GM18951 (cell line): ENCODE results near the gene IFT27.

ENCODE experiments used
- POLR2A ChIP-seq: IDR thresholded peaks from 4 replicates; pipeline ENCODE4 v1.6.1; 2011; ENCODE audit warnings: mild to moderate bottlenecking; ENCODE audit not compliant: insufficient read length, insufficient read depth; ENCODE audit errors: extremely low read depth
- in situ Hi-C: fragments of 300-500 bp; cut with MboI; formaldehyde crosslinking; loops from one replicate; pipeline ENCODE4 v1.12.0; 2022; ENCODE audit warnings: low sequenced_read_pairs, mixed read lengths, inconsistent platforms; ENCODE audit not compliant: unreplicated experiment

The IFT27 gene

DNA sequence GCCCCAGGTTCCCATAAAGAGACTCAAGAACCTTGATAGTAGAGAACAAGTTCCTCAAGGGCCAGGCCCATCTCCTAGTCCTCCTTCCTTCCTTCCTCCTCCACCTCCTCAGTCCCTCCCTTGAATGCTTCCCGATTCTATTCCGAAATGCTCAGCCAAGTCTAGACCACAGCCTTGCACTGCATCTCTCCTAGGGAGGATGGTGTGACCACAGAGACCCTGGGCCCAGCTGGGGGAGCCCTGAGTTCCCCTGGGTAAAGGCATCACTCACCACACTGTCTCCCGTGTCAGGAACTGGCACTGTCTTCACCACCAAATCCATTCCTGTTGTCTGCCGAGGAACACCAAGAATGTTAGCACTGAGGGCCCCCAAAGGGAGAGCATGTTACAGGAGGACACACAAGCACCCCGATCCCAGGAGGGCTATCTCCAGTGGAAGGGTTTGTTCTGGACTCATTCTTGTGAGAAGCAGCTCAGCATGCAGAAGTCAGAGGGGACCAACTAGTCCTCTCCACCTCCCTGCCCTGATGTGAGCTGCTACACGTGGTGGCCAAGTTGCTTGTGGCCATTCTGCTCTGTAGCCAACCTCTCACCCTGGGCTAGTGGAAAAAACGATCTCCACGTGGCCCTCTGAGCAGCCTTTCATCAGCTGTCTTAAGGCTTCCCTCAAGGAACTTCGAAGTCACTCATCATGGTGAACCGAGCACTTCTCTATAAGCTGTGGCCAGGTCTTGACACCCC is 8.7 kb downstream of the IFT27 start:
- no peak for TF ChIP-seq POLR2A
- in situ Hi-C loops = no loop called here

DNA sequence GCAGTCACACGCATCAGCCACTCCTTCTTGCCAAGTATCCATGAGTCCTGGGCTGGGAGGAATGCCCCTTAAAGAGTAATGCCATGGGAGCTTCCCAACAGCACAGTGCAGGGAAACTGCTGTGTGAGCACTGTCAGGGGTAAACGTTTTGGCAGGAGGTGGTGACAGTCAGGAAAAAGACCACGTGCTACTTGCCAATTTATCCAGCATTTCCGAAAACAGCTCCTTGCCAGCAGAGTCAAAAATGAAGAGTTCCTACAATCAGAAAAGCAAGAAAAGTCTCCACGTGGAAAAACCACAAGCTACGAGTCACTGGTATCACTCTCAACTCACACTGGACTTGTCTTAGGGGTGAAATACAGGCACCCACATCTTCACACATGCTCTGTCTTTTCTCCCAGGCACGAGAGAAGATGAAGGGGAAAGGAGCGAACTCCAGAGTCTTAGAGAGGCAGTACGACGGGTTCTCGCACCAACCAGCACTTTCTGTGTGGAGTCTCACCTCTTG is 9.9 kb downstream of the IFT27 start:
- in situ Hi-C loops = no loop called here
- TF ChIP-seq POLR2A = no peak

DNA sequence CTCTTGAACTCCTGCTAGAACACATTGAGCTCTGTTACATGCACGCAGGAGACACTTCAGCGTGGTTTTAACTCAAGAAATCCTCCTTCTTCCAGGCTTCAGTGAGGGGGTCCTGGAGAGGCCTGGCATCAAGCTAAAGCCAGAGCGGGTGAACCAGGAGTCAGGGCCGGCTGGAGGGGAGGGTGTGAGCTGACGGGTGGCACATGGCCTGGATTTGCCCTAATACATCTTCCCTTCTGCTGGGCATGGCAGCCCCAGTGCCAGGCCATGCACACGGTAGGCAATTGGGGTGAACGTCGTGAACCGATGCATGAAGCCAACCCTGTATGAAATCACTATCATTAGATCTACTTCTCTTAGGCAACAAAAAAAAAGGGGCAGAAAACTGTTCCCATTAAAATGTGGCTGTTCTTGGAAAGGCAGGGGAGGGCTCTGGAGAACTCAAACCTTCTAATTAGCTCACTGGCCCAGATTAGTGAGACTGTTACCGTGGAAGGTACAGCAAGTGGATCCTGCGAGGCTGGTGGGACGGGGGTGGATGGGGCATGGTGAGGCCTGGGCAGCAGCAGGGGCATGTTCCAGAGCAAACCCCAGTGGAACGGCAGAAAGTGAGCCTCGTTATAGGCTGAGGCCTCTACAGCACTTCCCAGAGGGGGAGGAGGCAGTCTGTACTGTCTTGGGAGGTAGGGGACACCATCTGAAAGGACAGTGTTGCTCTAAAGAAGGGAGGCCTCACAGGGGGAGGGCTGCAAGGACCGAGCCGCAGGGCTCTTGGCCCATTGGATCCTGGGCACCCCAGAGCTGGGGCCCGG is 10.6 kb downstream of the IFT27 start:
- no peak for TF ChIP-seq POLR2A
- in situ Hi-C loops = no loop called here

DNA sequence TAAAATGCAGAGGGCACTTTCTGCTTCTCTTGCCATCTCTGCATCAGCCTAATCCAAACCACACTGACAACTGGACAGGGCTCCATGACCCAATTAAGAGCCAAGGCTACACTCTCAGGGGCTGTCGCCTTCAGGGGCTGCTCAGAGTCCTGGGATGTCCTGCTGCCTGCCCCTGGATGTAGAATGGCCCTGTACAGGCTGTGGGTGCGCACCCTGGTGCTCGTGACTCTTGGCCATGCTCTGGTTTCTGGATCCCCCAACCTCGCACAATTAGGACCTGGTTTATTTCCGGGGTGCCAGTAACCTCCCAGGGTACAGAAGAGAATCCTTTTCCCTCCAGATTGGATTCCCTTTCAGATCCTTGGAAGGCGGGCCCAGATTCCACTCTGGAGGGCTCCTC is 11.3 kb downstream of the IFT27 start:
- in situ Hi-C loops = no loop called here
- TF ChIP-seq POLR2A = no peak

DNA sequence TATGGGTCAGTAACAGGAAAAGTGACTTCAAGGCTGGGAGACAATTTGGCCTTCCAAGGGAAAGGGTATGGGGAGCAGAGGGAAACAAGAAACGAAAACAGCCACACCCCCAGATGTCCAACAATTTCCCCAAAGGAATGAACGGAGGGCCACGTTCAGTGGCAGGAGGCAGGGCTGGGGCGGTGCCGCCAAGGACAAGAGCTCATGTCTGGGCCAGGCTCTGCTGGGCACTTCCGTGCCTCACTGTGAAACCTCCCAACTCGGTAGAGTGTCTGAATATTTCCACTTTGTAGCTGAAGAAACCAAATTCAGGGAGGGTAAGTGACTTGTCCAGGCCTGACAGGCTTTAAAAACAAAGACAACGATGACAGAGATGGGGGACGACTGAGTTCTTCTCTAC is 11.9 kb downstream of the IFT27 start:
- in situ Hi-C loops = no loop called here

DNA sequence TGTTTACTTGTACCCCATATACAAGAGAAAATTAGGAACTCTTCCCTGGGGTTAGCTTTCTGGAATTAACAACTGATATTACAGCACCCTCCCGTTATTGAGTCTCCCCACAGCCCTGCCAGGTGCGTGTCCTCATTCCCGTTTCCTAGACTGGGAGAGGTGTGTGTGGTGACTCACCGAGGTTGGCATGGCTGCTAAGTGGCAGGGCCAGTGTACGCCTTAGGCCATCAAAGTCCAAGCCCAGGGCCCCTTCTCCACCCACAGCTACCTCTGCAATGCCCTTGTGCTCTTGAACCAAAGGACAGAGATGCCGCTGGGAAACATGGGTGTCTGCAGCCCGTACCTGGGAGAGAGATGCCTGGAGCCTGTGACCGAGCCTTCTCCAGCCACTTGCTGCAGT is 12.3 kb downstream of the IFT27 start:
- in situ Hi-C loops = no loop called here
- TF ChIP-seq POLR2A = no peak

More for the DNA sequence above, 11.9 kb downstream of the IFT27 start:
- no peak for TF ChIP-seq POLR2A

DNA sequence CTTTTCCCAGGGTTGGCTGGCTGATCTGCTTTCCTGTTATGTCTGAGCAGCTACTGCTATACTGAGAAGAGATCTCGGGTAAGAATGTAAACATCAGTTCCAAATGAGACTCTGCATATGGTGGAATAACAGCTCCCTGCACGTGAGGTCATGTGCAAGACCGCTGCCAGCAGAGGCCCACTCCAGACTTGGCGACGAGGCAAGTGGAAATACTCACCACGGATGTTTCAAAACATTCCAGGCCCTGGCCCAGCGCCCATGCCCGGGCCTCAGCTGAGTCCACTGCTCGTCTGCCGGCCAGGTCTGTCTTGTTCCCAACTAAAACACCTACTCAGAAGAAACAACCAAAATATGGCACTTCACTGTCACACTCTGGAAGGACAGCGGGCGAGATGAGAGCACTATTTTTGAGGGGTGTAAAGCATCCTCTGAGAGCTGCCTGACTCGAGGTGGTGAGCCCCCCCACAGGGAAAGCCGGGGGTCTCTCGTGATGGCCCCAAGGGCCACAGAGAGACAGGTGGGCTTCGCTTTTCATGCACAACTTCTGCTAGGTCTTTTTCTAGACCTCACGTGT is 13.1 kb downstream of the IFT27 start:
- TF ChIP-seq POLR2A = no peak
- in situ Hi-C loops = no loop called here

DNA sequence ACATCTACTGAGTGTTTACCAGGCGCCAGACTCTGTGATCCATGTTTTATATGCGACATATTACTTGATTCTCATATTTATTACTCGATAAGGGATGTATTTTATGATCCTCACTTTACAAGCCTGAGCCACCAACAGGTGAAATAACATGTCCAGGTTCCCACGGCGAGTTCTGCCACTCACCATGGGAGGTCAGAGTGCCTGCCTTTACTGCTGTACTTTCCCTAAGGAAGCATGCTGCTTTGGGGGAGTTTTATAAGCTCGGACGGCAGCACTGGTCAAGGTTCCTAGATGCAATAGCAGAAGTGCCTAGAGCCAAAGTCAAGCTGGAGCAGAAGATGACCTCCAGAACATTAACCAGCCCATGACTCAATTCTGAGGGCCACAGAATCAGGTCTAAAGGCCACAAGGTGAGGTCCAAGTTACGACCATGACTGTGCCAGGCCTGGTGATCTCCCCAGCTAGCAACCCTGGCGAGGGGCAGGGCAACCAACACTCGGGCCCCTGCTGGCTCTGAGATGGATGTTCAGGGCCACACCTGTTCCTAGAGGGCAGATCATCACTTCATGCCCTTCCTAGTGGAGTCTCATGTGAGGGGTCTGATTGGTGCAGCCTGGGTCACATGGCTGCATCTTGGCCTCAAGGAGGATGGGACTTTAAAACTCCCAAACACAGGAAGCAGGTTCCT is 14.2 kb downstream of the IFT27 start:
- in situ Hi-C loops = no loop called here
- no peak for TF ChIP-seq POLR2A

DNA sequence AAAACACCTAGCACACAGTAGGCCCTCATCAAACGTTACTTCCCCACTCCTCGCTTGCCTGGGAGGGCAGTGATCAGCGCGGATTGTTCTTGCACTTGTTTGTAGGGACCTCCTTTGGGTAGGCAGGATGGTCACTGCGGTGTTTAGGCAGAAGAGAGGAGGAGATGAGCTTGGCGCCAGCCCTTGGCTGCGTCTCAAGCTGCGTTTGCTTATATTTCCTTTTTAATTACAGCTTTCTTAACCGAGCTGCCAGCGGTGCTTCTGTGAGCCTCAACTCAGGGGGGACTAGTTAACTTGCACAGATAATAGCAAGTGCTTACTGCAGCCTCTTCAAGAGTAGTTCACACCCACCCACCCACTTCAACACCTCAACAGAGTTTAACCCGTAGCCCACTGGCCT is 15.1 kb downstream of the IFT27 start:
- in situ Hi-C loops = no loop called here
- TF ChIP-seq POLR2A = no peak

DNA sequence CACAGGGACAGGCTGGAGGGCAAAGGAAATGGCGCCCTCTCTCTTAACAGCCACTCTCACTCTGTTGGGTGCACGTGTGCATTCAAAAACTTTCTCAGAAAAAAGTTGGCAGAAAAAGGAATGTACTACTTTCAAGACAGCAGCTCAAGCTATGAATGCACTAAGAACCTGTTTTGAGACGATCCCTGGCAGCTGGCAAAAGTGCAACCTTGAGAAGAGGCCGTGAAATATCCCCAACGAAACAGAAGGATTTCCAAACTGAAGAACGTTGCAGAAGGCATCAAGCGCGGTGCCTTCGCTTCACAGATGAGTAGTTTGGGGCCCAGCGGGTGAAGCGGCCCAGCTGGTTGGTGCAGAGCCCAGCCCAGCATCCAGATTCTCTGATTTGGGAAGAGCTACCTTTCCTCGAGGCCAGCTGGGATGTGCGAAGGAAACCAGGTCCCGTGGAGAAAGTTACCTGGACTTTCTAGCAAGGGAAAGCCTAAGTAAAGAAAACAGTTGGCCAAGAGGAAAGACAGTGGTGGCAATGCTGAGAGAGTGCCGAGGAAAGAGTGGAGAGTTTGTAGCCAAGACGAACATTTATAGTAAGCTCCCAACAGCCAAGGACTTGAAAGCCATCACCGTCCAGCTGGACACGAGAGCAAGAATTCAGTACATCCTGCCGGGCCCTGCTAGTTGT is 16.3 kb downstream of the IFT27 start:
- TF ChIP-seq POLR2A = no peak
- in situ Hi-C loops = no loop called here

DNA sequence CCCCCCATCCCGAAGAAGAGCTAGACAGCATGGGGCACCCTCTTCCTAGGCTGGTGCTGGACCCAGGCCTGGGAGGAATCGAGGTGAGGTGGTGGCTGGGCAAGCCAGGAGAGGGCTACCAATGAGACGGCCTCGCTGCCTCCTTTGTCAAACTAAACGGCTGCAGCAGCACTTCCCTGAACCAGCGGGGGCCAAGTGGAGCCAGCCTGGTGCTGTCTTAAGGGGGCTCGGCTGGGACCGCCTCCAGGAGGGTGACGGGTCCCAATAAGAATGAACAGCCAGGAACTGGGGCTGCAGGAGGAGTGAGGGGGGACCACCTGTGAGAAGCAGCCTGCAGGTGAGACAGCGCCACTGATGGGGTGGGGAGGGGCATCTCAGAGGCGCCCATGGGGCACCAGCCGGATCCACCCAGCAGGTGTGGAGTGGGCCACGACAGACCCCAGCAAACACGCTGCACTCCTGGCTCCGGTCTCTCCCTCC is 17.1 kb downstream of the IFT27 start:
- no peak for TF ChIP-seq POLR2A
- in situ Hi-C loops = no loop called here

DNA sequence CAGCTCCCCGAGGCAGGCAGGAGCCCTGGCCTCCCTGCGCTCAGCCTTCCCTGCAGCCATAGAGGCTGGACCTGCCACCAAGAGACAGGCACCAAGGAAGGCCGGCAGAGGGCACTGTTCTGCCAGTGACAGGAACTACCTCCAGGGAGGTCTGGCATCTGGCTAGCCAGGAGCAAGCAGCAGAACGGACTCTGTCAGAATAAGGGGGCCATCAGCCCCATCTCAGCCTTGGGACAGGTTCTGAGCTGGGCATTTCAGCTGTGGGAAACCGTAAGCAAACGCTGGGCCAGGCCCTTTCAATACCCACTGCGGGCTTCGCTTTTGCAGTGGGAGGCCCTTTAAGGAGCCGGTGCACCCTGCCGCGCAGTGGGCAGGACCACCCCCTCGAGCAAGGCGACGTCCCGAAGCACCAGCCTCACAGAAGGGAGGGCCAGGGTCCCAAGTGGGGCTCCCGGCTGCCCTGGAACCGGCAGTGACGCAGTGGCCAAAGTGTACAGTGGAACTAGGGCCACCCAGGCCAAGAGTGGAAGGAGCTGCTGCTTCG is 18.2 kb downstream of the IFT27 start:
- in situ Hi-C loops = no loop called here
- no peak for TF ChIP-seq POLR2A
